H1 (cell line): ENCODE data around the gene ARHGAP18.

ENCODE experiments used
- BACH1 ChIP-seq: IDR thresholded peaks from 2 replicates; pipeline ENCODE4 v1.6.1; 2012; ENCODE audit warnings: low read length, improper control_type of control experiment
- CREB1 ChIP-seq: IDR thresholded peaks from 2 replicates; pipeline ENCODE4 v1.6.1; 2012; ENCODE audit warnings: inconsistent platforms
- CTCF ChIP-seq, 3 experiments: IDR thresholded peaks; 1 replicate in 2 of 3; 2 replicates in 1 of 3; pipeline versions ENCODE4 v1.5.1 to v1.6.1; 2011; ENCODE audit warnings: low read length in 3 of 3, mild to moderate bottlenecking in 3 of 3, inconsistent platforms in 2 of 3, low read depth in 1 of 3, moderate library complexity in 1 of 3; ENCODE audit not compliant: insufficient read depth in 1 of 3; ENCODE audit errors: control extremely low read depth in 1 of 3
- EZH2 ChIP-seq: fragments of 200-600 bp; sonication (generic); IDR thresholded peaks from 2 replicates; pipeline ENCODE4 v1.7.1; 2012; ENCODE audit warnings: low read depth, mild to moderate bottlenecking, moderate library complexity, low read length, inconsistent platforms; ENCODE audit not compliant: severe bottlenecking
- POLR2A ChIP-seq, 2 experiments: IDR thresholded peaks; 1 replicate in 1 of 2; 2 replicates in 1 of 2; pipeline ENCODE4 v1.6.1; 2011; ENCODE audit warnings: low read depth in 2 of 2, low read length in 2 of 2, mild to moderate bottlenecking in 2 of 2; ENCODE audit errors: control extremely low read depth in 1 of 2
- POLR2AphosphoS5 ChIP-seq: IDR thresholded peaks from 2 replicates; pipeline ENCODE4 v1.6.1; 2011; ENCODE audit warnings: low read depth, low read length
- RAD21 ChIP-seq, 2 experiments: IDR thresholded peaks in 1 of 2; conservative IDR thresholded peaks in 1 of 2; 2 replicates each; pipeline ENCODE4 v1.6.1; 2011; ENCODE audit warnings: low read depth in 2 of 2, low read length in 2 of 2, improper control_type of control experiment in 1 of 2, inconsistent platforms in 1 of 2, mild to moderate bottlenecking in 1 of 2, moderate library complexity in 1 of 2
- RFX5 ChIP-seq: IDR thresholded peaks from 2 replicates; pipeline ENCODE4 v1.6.1; 2011; ENCODE audit warnings: low read depth, low read length, improper control_type of control experiment, borderline replicate concordance
- RNF2 ChIP-seq: fragments of 200-900, 300-1000 bp; sonication (generic); IDR thresholded peaks from 2 replicates; pipeline ENCODE4 v1.7.1; 2016; ENCODE audit warnings: borderline replicate concordance, low read depth, mild to moderate bottlenecking, antibody characterized with exemption, low read length; ENCODE audit not compliant: poor library complexity, severe bottlenecking; ENCODE audit errors: missing control alignments
- SP1 ChIP-seq: IDR thresholded peaks from 2 replicates; pipeline ENCODE4 v1.6.1; 2011; ENCODE audit warnings: low read depth, low read length
- TEAD4 ChIP-seq: IDR thresholded peaks from 2 replicates; pipeline ENCODE4 v1.6.1; 2012; ENCODE audit warnings: low read depth, low read length, inconsistent platforms, mixed read lengths
- ZNF274 ChIP-seq: IDR thresholded peaks from 2 replicates; pipeline ENCODE4 v1.7.0; 2012; ENCODE audit warnings: low read length, borderline replicate concordance; ENCODE audit errors: extremely low read depth

GRCh38 chr6:129615020-129615419 lies 95.0 kb downstream of the ARHGAP18 start:
- TF ChIP-seq CTCF (IDR thresholded peaks at IDR 0.05; ENCODE audit: control extremely low read depth in 1 of 3, insufficient read depth in 1 of 3, low read depth in 1 of 3, low read length in 3 of 3) = no peak
- TF ChIP-seq BACH1 = no peak
- TF ChIP-seq POLR2A (IDR thresholded peaks at IDR 0.05; ENCODE audit: control extremely low read depth in 1 of 2, low read depth in 2 of 2, low read length in 2 of 2) = no peak
- no peak for TF ChIP-seq EZH2
- TF ChIP-seq RNF2 = no peak
- no peak for TF ChIP-seq POLR2AphosphoS5
- no peak for TF ChIP-seq SP1
- TF ChIP-seq CREB1 = no peak
- no peak for TF ChIP-seq ZNF274
- no peak for TF ChIP-seq TEAD4
- no peak for TF ChIP-seq RFX5
- no peak for TF ChIP-seq RAD21 (IDR thresholded peaks at IDR 0.05 in 1 of 2, conservative IDR thresholded peaks at IDR 0.05 in 1 of 2; ENCODE audit: low read depth in 2 of 2, low read length in 2 of 2)
